CD8-positive, alpha-beta memory T cell (primary cell): ENCODE data around the gene RNPEP. TPM values are rescaled to one million over a fixed set of nuclear protein-coding genes. Genes with fewer than 3 reads are reported as not detected.
"Not testable (repeated sequence)": the region's sequence is repeated elsewhere in the genome, so short reads cannot be mapped to it uniquely, and the experiment has no call there.

Source experiments
- CTCF ChIA-PET: fragments of 350-600 bp; sonication (Branson Sonifier 250); formaldehyde crosslinking; loops from one replicate; lab custom pipeline; 2021; ENCODE audit warnings: antibody characterized with exemption; lab: Charles Lee
- POLR2A ChIA-PET: fragments of 350-600 bp; sonication (Branson Sonifier 250); formaldehyde crosslinking; loops from one replicate; lab custom pipeline; 2021; ENCODE audit warnings: antibody characterized with exemption; lab: Charles Lee
- DNase-seq, 5 donors: peaks; one replicate each; pipeline versions ENCODE4 v3.0.0 to v3.0.0-alpha.2; 2020 to 2022; ENCODE audit warnings: mixed read lengths in 1 of 5
- H3K27ac ChIP-seq: one replicate; pipeline ENCODE4 v1.7.0; 2013; ENCODE audit warnings: low read depth, mild to moderate bottlenecking, low read length, moderate library complexity
- H3K27me3 ChIP-seq: 2 replicates; pipeline ENCODE4 v1.7.0; 2013; ENCODE audit warnings: low read length, mild to moderate bottlenecking; ENCODE audit not compliant: insufficient read depth, poor library complexity, severe bottlenecking
- H3K36me3 ChIP-seq: 2 replicates; pipeline ENCODE4 v1.7.0; 2013; ENCODE audit warnings: mild to moderate bottlenecking, low read length, moderate library complexity; ENCODE audit not compliant: insufficient read depth
- H3K4me1 ChIP-seq: 2 replicates; pipeline ENCODE4 v1.7.0; 2013; ENCODE audit warnings: mild to moderate bottlenecking, low read length, moderate library complexity; ENCODE audit not compliant: insufficient read depth
- H3K4me3 ChIP-seq: 2 replicates; pipeline ENCODE4 v1.7.0; 2013; ENCODE audit warnings: mild to moderate bottlenecking, low read length
- H3K9me3 ChIP-seq: 2 replicates; pipeline ENCODE4 v1.7.0; 2013; ENCODE audit warnings: mild to moderate bottlenecking, low read length
- H3K27ac Mint-ChIP-seq, 8 donors: one replicate each; pipeline ENCODE4 v1.8.0; 2020 to 2021; ENCODE audit warnings: mixed read lengths in 8 of 8, mild to moderate bottlenecking in 6 of 8, inconsistent platforms in 3 of 8, moderate library complexity in 3 of 8
- H3K27me3 Mint-ChIP-seq, 2 donors: one replicate each; pipeline ENCODE4 v1.8.0; 2020 to 2021; ENCODE audit warnings: mixed read lengths in 2 of 2, mild to moderate bottlenecking in 1 of 2, moderate library complexity in 1 of 2
- H3K36me3 Mint-ChIP-seq, 3 donors: one replicate each; pipeline ENCODE4 v1.8.0; 2020 to 2021; ENCODE audit warnings: mixed read lengths in 3 of 3, inconsistent platforms in 1 of 3, mild to moderate bottlenecking in 1 of 3
- H3K4me1 Mint-ChIP-seq, 3 donors: one replicate each; pipeline ENCODE4 v1.8.0; 2020 to 2021; ENCODE audit warnings: mixed read lengths in 3 of 3, inconsistent platforms in 1 of 3, mild to moderate bottlenecking in 1 of 3
- H3K4me3 Mint-ChIP-seq, 7 donors: one replicate each; pipeline ENCODE4 v1.8.0; 2020 to 2021; ENCODE audit warnings: mixed read lengths in 7 of 7, mild to moderate bottlenecking in 6 of 7, moderate library complexity in 4 of 7, inconsistent platforms in 2 of 7
- H3K9me3 Mint-ChIP-seq, 5 donors: one replicate each; pipeline ENCODE4 v1.8.0; 2020 to 2022; ENCODE audit warnings: mixed read lengths in 5 of 5, mild to moderate bottlenecking in 3 of 5, moderate library complexity in 2 of 5, inconsistent platforms in 1 of 5
- polyA plus RNA-seq: library from polyadenylated mRNA; unstranded; fragments of 300-500 nt; fragmentation: Illumina TruSeq; gene quantifications from one replicate; pipeline ENCODE4 v1.2.3, GENCODE V29; 2021
- total RNA-seq, 2 experiments: library from RNA; stranded (reverse); gene quantifications; one replicate each; pipeline ENCODE4 v1.2.3, GENCODE V29; 2021

The RNPEP gene
- total RNA-seq (10 to 100 TPM; 30.5 to 33.2 TPM), polyA plus RNA-seq (36.3 TPM)

- peak; percentile 40 to 77 (median 55) for DNase-seq
- H3K27ac ChIP-seq, result peak within 1 kb of the TSS; percentile 73
- POLR2A ChIA-PET, result interaction anchor here (1.4 to 1.5 kb wide), 3 partner anchors 17 to 177 kb away, joined by 3 to 9 read pairs (median 6); partner anchors contain the start of genes PTPN7 and TIMM17A
- peaks cover 16% of the 10 kb centered on the region for H3K4me1 ChIP-seq
- Mint-ChIP-seq H3K4me1 (peaks cover 30 to 40% (median 35%) of the 10 kb centered on the region in 3 donors), H3K27me3 (no peaks in the 10 kb centered on the region), H3K4me3 (peak within 1 kb of the TSS; percentile 94 to 98 (median 97)), H3K9me3 (no peaks in the 10 kb centered on the region), H3K27ac (peak within 1 kb of the TSS; percentile 62 to 99 (median 94)), H3K36me3 (peaks cover 0 to 11% (median 2%) of the 10 kb centered on the region in 3 donors)
- no peaks in the 10 kb centered on the region for H3K36me3 ChIP-seq
- H3K27me3 ChIP-seq, result no peaks in the 10 kb centered on the region
- H3K9me3 ChIP-seq, result no peaks in the 10 kb centered on the region
- CTCF ChIA-PET, result interaction anchor here (0.6 to 1.7 kb wide), 5 partner anchors 10 to 90 kb away, joined by 3 to 8 read pairs (median 3); partner anchors contain the start of gene ELF3
- H3K4me3 ChIP-seq, result peak within 1 kb of the TSS; percentile 78
These were observed at the start of gene RNPEP for GRCh38 chr1:201982623-201983379. Gene RNPEP (plus strand): TSS chr1:201982648. CDS start chr1:201982667, 19 bp downstream.

GRCh38 chr1:201933840-201934430, 48.5 kb upstream of the RNPEP start:
- Mint-ChIP-seq H3K27ac (no peak overlapping the region), H3K27me3 (peaks cover 5 to 17% of the 10 kb centered on the region in 2 donors), H3K9me3 (peaks cover 0 to 3% (median 0%) of the 10 kb centered on the region in 5 donors), H3K4me1 (no peaks in the 10 kb centered on the region), H3K4me3 (no peak overlapping the region), H3K36me3 (no peaks in the 10 kb centered on the region)
- no peaks in the 10 kb centered on the region for H3K27me3 ChIP-seq
- no peak for DNase-seq
- no peaks in the 10 kb centered on the region for H3K4me1 ChIP-seq
- ChIA-PET CTCF (no interaction called here), POLR2A (no interaction called here)
- no peaks in the 10 kb centered on the region for H3K36me3 ChIP-seq
- no peaks in the 10 kb centered on the region for H3K9me3 ChIP-seq
- no peak overlapping the region for H3K27ac ChIP-seq
- H3K4me3 ChIP-seq, result no peak overlapping the region

GRCh38 chr1:201937624-201938213, 44.7 kb upstream of the RNPEP start:
- Mint-ChIP-seq H3K4me1 (no peaks in the 10 kb centered on the region), H3K36me3 (no peaks in the 10 kb centered on the region), H3K27me3 (peaks cover 5 to 24% of the 10 kb centered on the region in 2 donors), H3K9me3 (peaks cover 0 to 3% (median 0%) of the 10 kb centered on the region in 5 donors), H3K4me3 (no peak overlapping the region), H3K27ac (no peak overlapping the region)
- Histone ChIP-seq H3K27ac (no peak overlapping the region), H3K27me3 (no peaks in the 10 kb centered on the region), H3K9me3 (no peaks in the 10 kb centered on the region), H3K4me3 (no peak overlapping the region), H3K36me3 (no peaks in the 10 kb centered on the region), H3K4me1 (no peaks in the 10 kb centered on the region)
- POLR2A ChIA-PET, result no interaction called here
- CTCF ChIA-PET, result no interaction called here
- DNase-seq, result no peak

GRCh38 chr1:201938440-201939035, 43.9 kb upstream of the RNPEP start:
- Mint-ChIP-seq H3K36me3 (no peaks in the 10 kb centered on the region), H3K4me3 (no peak overlapping the region), H3K27ac (no peak overlapping the region), H3K4me1 (no peaks in the 10 kb centered on the region), H3K9me3 (peaks cover 0 to 3% (median 0%) of the 10 kb centered on the region in 5 donors), H3K27me3 (peaks cover 5 to 32% of the 10 kb centered on the region in 2 donors)
- no peaks in the 10 kb centered on the region for H3K4me1 ChIP-seq
- no peak overlapping the region for H3K4me3 ChIP-seq
- H3K36me3 ChIP-seq, result no peaks in the 10 kb centered on the region
- POLR2A ChIA-PET, result no interaction called here
- no peaks in the 10 kb centered on the region for H3K9me3 ChIP-seq
- H3K27me3 ChIP-seq, result no peaks in the 10 kb centered on the region
- DNase-seq, result no peak
- H3K27ac ChIP-seq, result no peak overlapping the region
- CTCF ChIA-PET, result no interaction called here

GRCh38 chr1:201939148-201939547, 43.3 kb upstream of the RNPEP start:
- H3K36me3 Mint-ChIP-seq, result no peaks in the 10 kb centered on the region
- no peaks in the 10 kb centered on the region for H3K4me1 Mint-ChIP-seq

GRCh38 chr1:201939574-201939973, 42.9 kb upstream of the RNPEP start:
- Mint-ChIP-seq H3K9me3 (peaks cover 0 to 3% (median 0%) of the 10 kb centered on the region in 5 donors), H3K27ac (no peak overlapping the region), H3K4me1 (no peaks in the 10 kb centered on the region), H3K4me3 (no peak overlapping the region), H3K27me3 (peaks cover 5 to 42% of the 10 kb centered on the region in 2 donors), H3K36me3 (no peaks in the 10 kb centered on the region)
- Histone ChIP-seq H3K9me3 (no peaks in the 10 kb centered on the region), H3K4me3 (no peak overlapping the region), H3K36me3 (no peaks in the 10 kb centered on the region), H3K27ac (no peak overlapping the region), H3K27me3 (no peaks in the 10 kb centered on the region), H3K4me1 (no peaks in the 10 kb centered on the region)
- DNase-seq, result no peak
- ChIA-PET CTCF (no interaction called here), POLR2A (no interaction called here)

More at GRCh38 chr1:201939148-201939547, 43.3 kb upstream of the RNPEP start:
- Histone ChIP-seq H3K27me3 (no peaks in the 10 kb centered on the region), H3K27ac (no peak overlapping the region), H3K4me3 (no peak overlapping the region), H3K36me3 (no peaks in the 10 kb centered on the region), H3K4me1 (no peaks in the 10 kb centered on the region), H3K9me3 (no peaks in the 10 kb centered on the region)
- CTCF ChIA-PET, result no interaction called here
- peaks cover 5 to 38% of the 10 kb centered on the region in 2 donors for H3K27me3 Mint-ChIP-seq
- POLR2A ChIA-PET, result no interaction called here
- no peak overlapping the region for H3K27ac Mint-ChIP-seq
- DNase-seq, result no peak
- H3K9me3 Mint-ChIP-seq, result peaks cover 0 to 3% (median 0%) of the 10 kb centered on the region in 5 donors
- no peak overlapping the region for H3K4me3 Mint-ChIP-seq

- H3K9me3 ChIP-seq, H3K9me3 Mint-ChIP-seq, CTCF ChIA-PET, POLR2A ChIA-PET, H3K36me3 Mint-ChIP-seq, H3K36me3 ChIP-seq, H3K27me3 ChIP-seq, H3K4me1 ChIP-seq, DNase-seq, H3K4me3 ChIP-seq, H3K27ac Mint-ChIP-seq, H3K27ac ChIP-seq, H3K4me3 Mint-ChIP-seq, H3K4me1 Mint-ChIP-seq: not testable (repeated sequence)
- peaks cover 10 to 45% of the 10 kb centered on the region in 2 donors for H3K27me3 Mint-ChIP-seq
These were observed 42.1 kb upstream of the RNPEP start for GRCh38 chr1:201940316-201940715.
